GM23338 (cell line): ENCODE data around the gene ARL17A.
"Not testable (repeated sequence)": the region's sequence is repeated elsewhere in the genome, so short reads cannot be mapped to it uniquely, and the experiment has no call there.

ENCODE experiments used
- CTCF ChIP-seq, 2 experiments: fragments of 200-600 bp in 1 of 2; sonication (generic) in 1 of 2; conservative IDR thresholded peaks; 2 replicates each; pipeline versions ENCODE4 v1.5.1 to v1.6.1; 2016 to 2017; ENCODE audit warnings: antibody characterized with exemption in 2 of 2, low read depth in 2 of 2, mild to moderate bottlenecking in 2 of 2, moderate library complexity in 1 of 2
- EZH2 ChIP-seq: fragments of 200-600 bp; sonication (generic); IDR thresholded peaks from one replicate; pipeline ENCODE4 v1.8.0; 2017; ENCODE audit warnings: antibody characterized with exemption, mild to moderate bottlenecking, low read depth; ENCODE audit not compliant: unreplicated experiment
- EZH2phosphoT487 ChIP-seq: fragments of 200-600 bp; sonication (generic); IDR thresholded peaks from one replicate; pipeline ENCODE4 v1.8.1; 2018; ENCODE audit warnings: antibody characterized with exemption; ENCODE audit not compliant: unreplicated experiment
- JUNB ChIP-seq: IDR thresholded peaks from one replicate; pipeline ENCODE4 v1.6.1; 2016; ENCODE audit warnings: antibody characterized with exemption; ENCODE audit not compliant: unreplicated experiment
- NANOG ChIP-seq: IDR thresholded peaks from 2 replicates; pipeline ENCODE4 v1.6.1; 2016; ENCODE audit warnings: antibody characterized with exemption, borderline replicate concordance
- POLR2AphosphoS5 ChIP-seq: IDR thresholded peaks from 2 replicates; pipeline ENCODE4 v1.6.1; 2016; ENCODE audit warnings: antibody characterized with exemption, low read depth
- ZNF462 ChIP-seq: fragments of 250-450 bp; sonication (Bioruptor Pico); IDR thresholded peaks from 2 replicates; pipeline ENCODE4 v1.5.0; 2020; ENCODE audit warnings: mild to moderate bottlenecking, moderate library complexity
- TF ChIP-seq, protein P1 (sequence below): IDR thresholded peaks from one replicate; pipeline ENCODE4 v1.6.1; 2018; ENCODE audit warnings: antibody characterized with exemption; ENCODE audit not compliant: unreplicated experiment

GRCh38 chr17:46600767-46601166, 21.3 kb upstream of the ARL17A start:
- not testable (repeated sequence) for TF ChIP-seq POLR2AphosphoS5; CTCF (conservative IDR thresholded peaks at IDR 0.05; ENCODE audit: low read depth in 2 of 2); EZH2; JUNB; EZH2phosphoT487; NANOG; ZNF462 (CRISPR knock-in tag)
- TF ChIP-seq, protein P1, sequence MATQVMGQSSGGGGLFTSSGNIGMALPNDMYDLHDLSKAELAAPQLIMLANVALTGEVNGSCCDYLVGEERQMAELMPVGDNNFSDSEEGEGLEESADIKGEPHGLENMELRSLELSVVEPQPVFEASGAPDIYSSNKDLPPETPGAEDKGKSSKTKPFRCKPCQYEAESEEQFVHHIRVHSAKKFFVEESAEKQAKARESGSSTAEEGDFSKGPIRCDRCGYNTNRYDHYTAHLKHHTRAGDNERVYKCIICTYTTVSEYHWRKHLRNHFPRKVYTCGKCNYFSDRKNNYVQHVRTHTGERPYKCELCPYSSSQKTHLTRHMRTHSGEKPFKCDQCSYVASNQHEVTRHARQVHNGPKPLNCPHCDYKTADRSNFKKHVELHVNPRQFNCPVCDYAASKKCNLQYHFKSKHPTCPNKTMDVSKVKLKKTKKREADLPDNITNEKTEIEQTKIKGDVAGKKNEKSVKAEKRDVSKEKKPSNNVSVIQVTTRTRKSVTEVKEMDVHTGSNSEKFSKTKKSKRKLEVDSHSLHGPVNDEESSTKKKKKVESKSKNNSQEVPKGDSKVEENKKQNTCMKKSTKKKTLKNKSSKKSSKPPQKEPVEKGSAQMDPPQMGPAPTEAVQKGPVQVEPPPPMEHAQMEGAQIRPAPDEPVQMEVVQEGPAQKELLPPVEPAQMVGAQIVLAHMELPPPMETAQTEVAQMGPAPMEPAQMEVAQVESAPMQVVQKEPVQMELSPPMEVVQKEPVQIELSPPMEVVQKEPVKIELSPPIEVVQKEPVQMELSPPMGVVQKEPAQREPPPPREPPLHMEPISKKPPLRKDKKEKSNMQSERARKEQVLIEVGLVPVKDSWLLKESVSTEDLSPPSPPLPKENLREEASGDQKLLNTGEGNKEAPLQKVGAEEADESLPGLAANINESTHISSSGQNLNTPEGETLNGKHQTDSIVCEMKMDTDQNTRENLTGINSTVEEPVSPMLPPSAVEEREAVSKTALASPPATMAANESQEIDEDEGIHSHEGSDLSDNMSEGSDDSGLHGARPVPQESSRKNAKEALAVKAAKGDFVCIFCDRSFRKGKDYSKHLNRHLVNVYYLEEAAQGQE: not testable (repeated sequence)
